ENCODE results near the gene B4GALNT2. TPM values are rescaled to one million over a fixed set of nuclear protein-coding genes. Genes with fewer than 3 reads are reported as not detected.

The B4GALNT2 gene
- polyA plus RNA-seq, 1 donor from 2014 or later: not detected

GRCh38 chr17:49146620-49147306 lies 14.2 kb downstream of the B4GALNT2 start:
- H3K9me3 ChIP-seq (ENCODE audit: low read length): no peaks in the 10 kb centered on the region
- H3K79me2 ChIP-seq (replicated peaks; ENCODE audit: insufficient read depth, low read length): no peaks in the 10 kb centered on the region
- no peak overlapping the region for H3K4me3 ChIP-seq (ENCODE audit: low read length)
- no peak overlapping the region for H3K9ac ChIP-seq (ENCODE audit: low read length)
- H3K9me2 ChIP-seq (ENCODE audit: insufficient read depth, low read length): no peaks in the 10 kb centered on the region
- no peaks in the 10 kb centered on the region for H3F3A ChIP-seq (ENCODE audit: insufficient read depth, low read length, poor library complexity, severe bottlenecking)
- no peak for TF ChIP-seq SMC3 (conservative IDR thresholded peaks at IDR 0.05; ENCODE audit: poor library complexity)
- TF ChIP-seq EZH2 (IDR thresholded peaks at IDR 0.05; ENCODE audit: borderline replicate concordance, insufficient read depth, low read length, poor library complexity, severe bottlenecking): no peak
- TF ChIP-seq MXI1 (conservative IDR thresholded peaks at IDR 0.05; ENCODE audit: poor library complexity, severe bottlenecking): no peak
- TF ChIP-seq RAD21 (conservative IDR thresholded peaks at IDR 0.05): no peak
- TF ChIP-seq EP300 (conservative IDR thresholded peaks at IDR 0.05; ENCODE audit: poor library complexity, severe bottlenecking): no peak
- TF ChIP-seq REST (IDR thresholded peaks at IDR 0.05; ENCODE audit: borderline replicate concordance): no peak
- TF ChIP-seq TAF1 (IDR thresholded peaks at IDR 0.05; ENCODE audit: low read depth): no peak
- no peak for TF ChIP-seq CTCF (IDR thresholded peaks at IDR 0.05; ENCODE audit: poor library complexity, severe bottlenecking)
- no peak overlapping the region for H3K27ac ChIP-seq (ENCODE audit: low read length)
- no peaks in the 10 kb centered on the region for H4K20me1 ChIP-seq (ENCODE audit: insufficient read depth)
- no peaks in the 10 kb centered on the region for H3K36me3 ChIP-seq (ENCODE audit: insufficient read depth, low read length)
- no peak overlapping the region for H2AFZ ChIP-seq (ENCODE audit: low read depth, low read length)
- H3K4me2 ChIP-seq (ENCODE audit: low read length): no peak overlapping the region
- H3K27me3 ChIP-seq (ENCODE audit: insufficient read depth, low read depth, low read length): no peaks in the 10 kb centered on the region

GRCh38 chr17:49148171-49148570 lies 15.6 kb downstream of the B4GALNT2 start:
- Histone ChIP-seq H3K36me3 (ENCODE audit: insufficient read depth, low read length) (no peaks in the 10 kb centered on the region), H3K4me3 (ENCODE audit: low read length) (no peak overlapping the region), H3K79me2 (replicated peaks; ENCODE audit: insufficient read depth, low read length) (no peaks in the 10 kb centered on the region), H2AFZ (ENCODE audit: low read depth, low read length) (no peak overlapping the region), H3F3A (ENCODE audit: insufficient read depth, low read length, poor library complexity, severe bottlenecking) (no peaks in the 10 kb centered on the region), H4K20me1 (ENCODE audit: insufficient read depth) (no peaks in the 10 kb centered on the region), H3K27me3 (ENCODE audit: insufficient read depth, low read depth, low read length) (no peaks in the 10 kb centered on the region), H3K9ac (ENCODE audit: low read length) (no peak overlapping the region), H3K9me3 (ENCODE audit: low read length) (no peaks in the 10 kb centered on the region), H3K9me2 (ENCODE audit: insufficient read depth, low read length) (no peaks in the 10 kb centered on the region), H3K4me2 (ENCODE audit: low read length) (no peak overlapping the region), H3K27ac (ENCODE audit: low read length) (no peak overlapping the region)
- TF ChIP-seq RAD21 (conservative IDR thresholded peaks at IDR 0.05) (no peak), SMC3 (conservative IDR thresholded peaks at IDR 0.05; ENCODE audit: poor library complexity) (no peak), TAF1 (IDR thresholded peaks at IDR 0.05; ENCODE audit: low read depth) (no peak), EZH2 (IDR thresholded peaks at IDR 0.05; ENCODE audit: borderline replicate concordance, insufficient read depth, low read length, poor library complexity, severe bottlenecking) (no peak), MXI1 (conservative IDR thresholded peaks at IDR 0.05; ENCODE audit: poor library complexity, severe bottlenecking) (no peak), CTCF (IDR thresholded peaks at IDR 0.05; ENCODE audit: poor library complexity, severe bottlenecking) (no peak), REST (IDR thresholded peaks at IDR 0.05; ENCODE audit: borderline replicate concordance) (no peak), POLR2AphosphoS5 (IDR thresholded peaks at IDR 0.05) (no peak), EP300 (conservative IDR thresholded peaks at IDR 0.05; ENCODE audit: poor library complexity, severe bottlenecking) (no peak)
